GM19035 (cell line): ENCODE data around the gene ADGRB3.
"Not testable (repeated sequence)": the region's sequence is repeated elsewhere in the genome, so short reads cannot be mapped to it uniquely, and the experiment has no call there.

ENCODE experiments used
- ATAC-seq: cut with Tn5 transposase; IDR thresholded peaks from one replicate; pipeline ENCODE4 v1.9.1; 2021; ENCODE audit not compliant: unreplicated experiment

The ADGRB3 gene

GRCh38 chr6:69391106-69391505 lies 756.0 kb downstream of the ADGRB3 start:
- ATAC-seq: no peak

- no peak for ATAC-seq
These were observed 757.7 kb downstream of the ADGRB3 start for GRCh38 chr6:69392745-69393144.

GRCh38 chr6:69398311-69398710 lies 763.2 kb downstream of the ADGRB3 start:
- ATAC-seq: no peak

- no peak for ATAC-seq
These were observed 763.6 kb downstream of the ADGRB3 start for GRCh38 chr6:69398729-69399128.

- no peak for ATAC-seq
These were observed 773.8 kb downstream of the ADGRB3 start for GRCh38 chr6:69408886-69409285.

GRCh38 chr6:69416776-69417175 lies 781.7 kb downstream of the ADGRB3 start:
- no peak for ATAC-seq

- ATAC-seq: no peak
These were observed 786.2 kb downstream of the ADGRB3 start for GRCh38 chr6:69421269-69421668.

- ATAC-seq: no peak
These were observed 786.9 kb downstream of the ADGRB3 start for GRCh38 chr6:69422020-69422419.

GRCh38 chr6:69422475-69422874 lies 787.4 kb downstream of the ADGRB3 start:
- ATAC-seq: no peak

GRCh38 chr6:69423785-69424184 lies 788.7 kb downstream of the ADGRB3 start:
- no peak for ATAC-seq

- no peak for ATAC-seq
These were observed 789.5 kb downstream of the ADGRB3 start for GRCh38 chr6:69424581-69424980.

GRCh38 chr6:69427882-69428281 lies 792.8 kb downstream of the ADGRB3 start:
- no peak for ATAC-seq

GRCh38 chr6:69432168-69432567 lies 797.1 kb downstream of the ADGRB3 start:
- ATAC-seq: not testable (repeated sequence)

GRCh38 chr6:69433116-69433515 lies 798.0 kb downstream of the ADGRB3 start:
- not testable (repeated sequence) for ATAC-seq

- ATAC-seq: no peak
These were observed 803.0 kb downstream of the ADGRB3 start for GRCh38 chr6:69438113-69438512.
